Islet precursor cell (in vitro differentiated cells): ENCODE data around the gene RFC4.

ENCODE experiments used
- DNase-seq: peaks from one replicate; pipeline ENCODE4 v3.0.0-alpha.2; 2018

RFC4 gene, protein sequence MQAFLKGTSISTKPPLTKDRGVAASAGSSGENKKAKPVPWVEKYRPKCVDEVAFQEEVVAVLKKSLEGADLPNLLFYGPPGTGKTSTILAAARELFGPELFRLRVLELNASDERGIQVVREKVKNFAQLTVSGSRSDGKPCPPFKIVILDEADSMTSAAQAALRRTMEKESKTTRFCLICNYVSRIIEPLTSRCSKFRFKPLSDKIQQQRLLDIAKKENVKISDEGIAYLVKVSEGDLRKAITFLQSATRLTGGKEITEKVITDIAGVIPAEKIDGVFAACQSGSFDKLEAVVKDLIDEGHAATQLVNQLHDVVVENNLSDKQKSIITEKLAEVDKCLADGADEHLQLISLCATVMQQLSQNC

DNA sequence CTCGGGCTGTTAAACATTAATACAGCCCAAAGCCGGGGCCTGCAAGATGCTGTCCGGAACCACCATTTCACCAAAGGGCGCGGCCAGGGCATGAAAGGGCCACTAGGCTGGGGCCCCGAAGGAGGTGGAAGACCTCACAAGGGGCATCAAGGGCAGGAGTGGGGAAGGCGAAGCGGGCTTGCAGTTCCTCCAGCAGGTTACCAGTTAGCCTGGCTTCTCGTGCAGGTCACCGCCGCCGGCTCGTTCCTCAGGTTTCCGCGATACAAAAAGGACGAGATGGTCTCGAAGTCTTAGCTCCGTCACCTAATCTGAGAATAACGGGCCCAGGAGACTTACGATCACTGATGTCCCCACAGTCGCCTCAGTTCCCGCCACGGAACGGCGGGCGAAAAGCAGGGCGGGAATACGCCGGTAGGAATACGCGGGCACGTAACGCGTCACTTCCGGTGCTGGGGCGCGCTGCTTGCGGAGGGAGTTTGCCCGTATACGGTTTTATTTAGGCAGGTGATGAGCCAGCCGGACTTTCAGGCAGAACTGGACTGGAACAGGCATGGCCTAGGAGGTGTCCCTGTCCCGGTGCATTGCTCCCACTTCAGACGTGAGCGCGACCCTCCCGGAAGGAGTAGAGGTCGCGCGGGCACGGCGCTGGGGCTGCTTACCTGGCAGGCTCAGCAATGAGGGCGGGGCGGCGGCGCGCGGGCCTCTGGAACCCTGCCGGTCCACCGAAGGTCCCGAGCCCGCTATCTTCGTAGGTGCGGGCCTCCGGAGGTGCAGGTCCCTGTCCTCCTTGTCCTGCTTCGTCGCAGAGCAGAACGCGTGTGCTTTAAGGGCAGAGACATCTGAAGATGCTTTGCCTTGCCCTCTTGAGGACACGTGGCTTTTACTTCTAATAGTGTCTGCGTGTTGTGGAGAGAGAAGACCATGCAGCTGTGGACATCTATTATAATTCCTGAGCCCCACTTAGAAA is at the start of gene RFC4:
Gene RFC4, minus strand, starts transcription at position 394 of the 967 bp plus-strand sequence. CDS start 1,769 bp downstream, outside the sequence.
- DNase-seq, result peak; percentile 88

DNA sequence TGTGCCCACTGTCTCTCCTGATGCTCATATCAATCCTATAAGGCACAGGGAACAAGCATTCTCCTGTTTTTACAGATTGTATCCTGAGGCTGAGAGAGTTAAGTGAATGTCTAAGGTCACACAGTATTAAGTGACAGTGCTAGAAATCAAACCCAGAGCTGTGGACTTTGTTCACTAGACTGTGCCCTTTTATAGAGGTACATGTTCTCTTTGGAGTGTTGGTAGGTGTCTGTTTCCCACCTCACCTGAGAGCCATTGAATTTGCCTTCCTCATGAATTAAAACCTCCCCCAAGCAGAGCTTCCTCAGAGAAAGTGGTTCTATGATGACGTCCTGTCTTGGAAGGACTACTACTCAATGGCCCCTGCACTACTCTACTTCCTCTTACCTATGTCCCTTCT is 48.7 kb upstream of the RFC4 start:
- peak; percentile 12 for DNase-seq

DNA sequence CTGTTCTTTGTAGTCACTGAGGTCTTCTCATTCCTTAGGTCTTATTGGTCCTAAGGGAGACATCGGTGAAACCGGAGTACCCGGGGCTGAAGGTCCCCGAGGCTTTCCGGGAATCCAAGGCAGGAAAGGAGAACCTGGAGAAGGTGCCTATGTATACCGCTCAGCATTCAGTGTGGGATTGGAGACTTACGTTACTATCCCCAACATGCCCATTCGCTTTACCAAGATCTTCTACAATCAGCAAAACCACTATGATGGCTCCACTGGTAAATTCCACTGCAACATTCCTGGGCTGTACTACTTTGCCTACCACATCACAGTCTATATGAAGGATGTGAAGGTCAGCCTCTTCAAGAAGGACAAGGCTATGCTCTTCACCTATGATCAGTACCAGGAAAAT is 47.9 kb upstream of the RFC4 start:
- DNase-seq, result peak; percentile 18

DNA sequence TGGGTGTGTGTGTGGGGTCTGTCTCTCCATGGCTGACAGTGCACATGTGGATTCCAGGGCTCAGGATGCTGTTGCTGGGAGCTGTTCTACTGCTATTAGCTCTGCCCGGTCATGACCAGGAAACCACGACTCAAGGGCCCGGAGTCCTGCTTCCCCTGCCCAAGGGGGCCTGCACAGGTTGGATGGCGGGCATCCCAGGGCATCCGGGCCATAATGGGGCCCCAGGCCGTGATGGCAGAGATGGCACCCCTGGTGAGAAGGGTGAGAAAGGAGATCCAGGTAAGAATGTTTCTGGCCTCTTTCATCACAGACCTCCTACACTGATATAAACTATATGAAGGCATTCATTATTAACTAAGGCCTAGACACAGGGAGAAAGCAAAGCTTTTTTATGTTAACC is 46.7 kb upstream of the RFC4 start:
- DNase-seq, result peak; percentile 38

DNA sequence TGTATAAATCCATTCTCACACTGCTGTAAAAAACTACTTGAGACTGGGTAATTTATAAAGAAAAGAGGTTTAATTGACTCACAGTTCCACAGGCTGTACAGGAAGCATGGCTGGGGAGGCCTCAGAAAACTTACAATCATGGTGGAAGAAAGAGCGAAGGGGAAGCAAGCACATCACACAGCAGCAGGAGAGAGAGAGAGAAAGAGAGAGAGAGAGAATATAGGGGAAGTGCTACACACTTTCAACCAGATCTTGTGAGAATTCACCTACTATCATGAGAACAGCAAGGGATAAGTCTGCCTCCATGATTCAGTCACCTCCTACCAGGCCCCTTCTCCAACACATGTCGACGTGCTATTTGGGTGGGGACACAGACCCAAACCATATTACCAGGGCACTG is 45.6 kb upstream of the RFC4 start:
- DNase-seq, result peak; percentile 27

DNA sequence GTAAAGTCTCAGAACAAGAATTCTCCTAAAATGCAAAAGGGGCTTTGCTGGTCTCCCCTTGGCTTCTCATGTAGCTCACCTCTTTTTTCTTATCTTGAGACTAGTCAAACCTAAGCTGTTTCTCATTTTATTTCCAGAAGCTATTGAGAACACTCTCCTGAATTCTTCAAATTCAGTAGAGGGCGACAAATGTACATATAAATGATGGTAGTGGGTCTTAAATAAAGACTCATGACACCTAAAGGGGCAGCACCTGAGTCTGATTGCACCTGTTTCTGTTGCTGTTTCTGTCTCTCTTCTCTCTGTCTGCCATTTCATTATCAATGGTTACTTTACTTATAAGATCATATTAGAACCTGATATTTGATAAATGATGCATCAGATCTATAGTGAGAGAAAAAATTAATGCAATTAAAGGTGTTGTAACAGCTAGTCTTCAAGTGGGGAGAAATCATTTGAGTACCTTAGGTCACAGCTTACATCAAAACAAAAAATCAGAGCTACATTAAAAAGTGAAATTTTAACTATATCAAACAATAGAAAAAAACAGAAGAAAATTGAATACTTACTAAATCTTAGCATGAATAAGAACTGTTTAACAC is 43.2 kb upstream of the RFC4 start:
- peak; percentile 12 for DNase-seq

DNA sequence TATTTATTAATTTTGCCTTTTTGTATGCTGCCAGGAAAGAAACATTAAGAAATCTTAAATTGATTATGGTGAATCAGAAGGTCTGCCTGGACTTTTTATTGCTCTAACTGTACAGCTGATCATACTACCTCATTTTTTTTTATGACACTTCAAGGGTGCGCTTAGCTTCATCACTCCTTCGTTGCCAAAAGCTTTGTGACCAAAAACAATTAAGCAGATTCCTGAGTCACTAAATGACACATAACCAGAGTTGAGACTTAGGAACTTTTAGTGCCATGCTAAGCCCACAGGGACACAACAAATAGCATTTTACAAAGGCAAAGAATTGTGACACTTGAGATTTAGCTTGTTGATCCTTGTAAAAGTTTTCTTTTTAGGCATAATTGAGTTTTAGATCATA is 41.2 kb upstream of the RFC4 start:
- DNase-seq, result peak; percentile 3

DNA sequence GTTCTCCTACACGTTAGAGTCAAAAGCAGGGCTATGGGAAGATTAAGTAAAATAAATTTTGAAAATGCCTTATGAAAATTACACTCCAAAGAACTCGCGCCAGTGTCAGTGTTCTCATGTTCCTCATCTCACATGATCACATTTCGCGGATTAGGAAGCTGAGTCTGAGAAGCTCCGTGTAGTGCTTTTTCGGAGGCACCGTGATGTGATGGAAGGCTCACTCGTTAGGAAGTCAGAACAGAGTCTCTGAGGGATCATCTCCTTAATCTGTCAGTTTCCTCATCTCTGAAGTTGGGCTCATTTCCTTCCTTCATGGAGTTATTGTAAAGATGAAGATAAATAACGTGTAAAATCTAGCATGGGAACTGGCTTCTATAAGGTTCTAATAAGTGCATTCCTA is 39.5 kb upstream of the RFC4 start:
- peak; percentile 4 for DNase-seq

DNA sequence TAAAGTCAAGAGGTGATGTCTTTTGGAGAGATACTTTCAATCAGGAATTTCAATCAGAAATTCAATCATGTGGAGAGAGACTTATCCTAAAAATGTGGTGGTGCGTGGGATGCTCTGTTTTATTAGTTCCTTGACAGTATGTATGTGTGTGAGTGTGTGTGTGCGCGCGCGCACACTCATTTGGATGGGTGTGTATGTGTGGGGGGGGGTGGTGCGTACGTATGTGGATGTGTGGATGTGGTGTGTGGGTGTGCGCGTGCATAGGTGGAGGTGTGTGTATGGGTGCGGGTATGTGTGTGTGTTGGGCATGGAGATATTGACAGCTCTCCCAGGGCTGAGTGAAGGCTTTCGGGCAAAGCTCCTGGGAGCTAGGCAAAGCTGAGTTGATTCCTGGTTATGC is 38.6 kb upstream of the RFC4 start:
- DNase-seq, result peak; percentile 29

DNA sequence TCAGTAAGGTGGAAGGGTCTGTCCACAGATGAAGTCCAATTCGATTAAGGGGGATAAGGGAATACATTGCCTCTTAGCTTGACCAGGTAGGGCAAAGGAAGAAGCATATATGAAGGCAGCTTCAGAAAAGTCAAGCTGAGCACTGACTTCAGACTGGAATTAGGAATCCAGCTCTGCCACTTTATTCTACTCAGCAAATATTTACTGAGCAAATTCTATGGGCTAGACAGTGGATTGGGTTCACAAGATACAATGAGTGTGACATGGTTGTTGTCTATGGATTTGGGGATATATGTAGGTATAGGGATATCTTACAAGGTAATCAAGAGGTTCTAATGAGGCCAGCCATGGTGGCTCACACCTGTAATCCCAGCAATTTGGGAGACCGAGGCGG is 36.8 kb upstream of the RFC4 start:
- DNase-seq, result no peak

DNA sequence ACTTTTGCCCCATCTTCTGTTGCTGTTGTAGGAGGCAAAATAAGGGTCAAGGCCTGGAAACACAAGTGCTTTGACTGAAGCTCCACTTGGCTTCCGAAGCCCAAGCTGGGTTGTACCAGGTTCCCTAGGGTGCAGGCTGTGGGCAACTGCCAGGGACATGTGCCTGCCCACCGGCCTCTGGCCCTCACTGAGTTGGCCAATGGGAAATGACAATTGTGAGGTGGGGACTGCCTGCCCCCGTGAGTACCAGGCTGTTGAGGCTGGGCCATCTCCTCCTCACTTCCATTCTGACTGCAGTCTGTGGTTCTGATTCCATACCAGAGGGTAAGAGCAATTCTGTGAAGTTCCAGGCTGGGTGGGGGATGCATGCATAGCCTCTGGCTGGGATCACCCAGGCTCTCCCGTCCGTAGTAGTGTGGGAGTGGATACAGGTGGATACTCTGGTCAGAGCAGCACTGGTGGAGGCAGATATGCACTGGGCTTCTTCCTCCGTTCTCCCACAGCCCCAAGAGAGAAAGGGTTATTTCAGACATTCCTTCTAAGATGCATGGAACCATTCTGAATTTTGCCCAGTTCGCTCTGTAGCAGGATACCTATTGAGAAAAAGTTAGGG is 36.2 kb upstream of the RFC4 start, which contains the start of gene ADIPOQ:
Gene ADIPOQ, plus strand, starts transcription at position 285 of the 613 bp plus-strand sequence. CDS start 10,349 bp downstream, outside the sequence.
- peak; percentile 45 for DNase-seq

DNA sequence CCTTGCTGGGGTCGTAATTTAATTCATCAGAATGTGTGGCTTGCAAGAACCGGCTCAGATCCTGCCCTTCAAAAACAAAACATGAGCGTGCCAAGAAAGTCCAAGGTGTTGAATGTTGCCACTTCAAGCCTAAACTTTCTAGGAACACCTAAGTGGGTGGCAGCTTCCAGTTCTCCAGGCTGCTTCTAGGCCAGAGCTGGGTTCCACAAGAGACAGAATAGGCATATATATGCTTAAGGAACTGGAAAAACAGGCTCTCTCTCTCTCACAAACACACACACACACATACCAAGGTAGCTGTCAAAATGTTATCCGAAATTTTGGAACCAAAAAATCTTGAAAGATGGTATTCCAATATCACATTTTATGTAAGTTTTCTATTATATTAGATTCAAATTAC is 35.3 kb upstream of the RFC4 start:
- DNase-seq, result peak; percentile 43

DNA sequence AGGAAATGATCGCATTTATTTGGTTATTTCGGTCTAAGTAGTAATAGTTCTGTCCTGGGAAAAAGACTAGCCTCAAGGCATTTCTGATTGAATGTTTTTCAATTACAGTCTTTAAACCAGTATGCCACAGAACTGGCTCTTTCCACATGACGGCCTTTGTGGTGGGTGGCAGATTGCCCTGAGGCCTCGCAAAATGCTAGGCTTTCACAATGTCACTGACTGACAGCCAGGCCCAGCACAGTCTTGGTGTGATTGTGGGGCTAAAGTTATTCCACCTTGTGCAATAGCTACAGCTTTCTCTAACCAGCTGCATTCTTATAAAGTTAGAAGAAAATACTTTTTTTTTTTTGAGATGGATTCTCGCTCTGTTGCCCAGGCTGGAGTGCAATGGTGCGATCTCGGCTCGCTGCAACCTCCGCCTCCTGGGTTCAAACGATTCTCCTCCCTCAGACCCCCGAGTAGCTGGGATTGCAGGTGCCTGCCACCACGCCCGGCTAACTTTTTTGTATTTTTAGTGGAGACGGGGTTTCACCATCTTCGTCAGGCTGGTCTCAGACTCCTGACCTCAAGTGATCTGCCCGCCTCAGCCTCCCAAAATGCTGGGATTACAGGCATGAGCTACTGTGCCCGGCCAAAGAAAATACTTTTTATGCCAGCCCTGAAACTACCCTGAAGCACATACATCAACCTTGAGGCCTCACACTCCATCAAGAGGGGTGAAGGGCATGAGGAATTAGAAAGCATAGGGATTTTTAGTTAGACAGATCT is 33.8 kb upstream of the RFC4 start:
- peak; percentile 76 for DNase-seq

DNA sequence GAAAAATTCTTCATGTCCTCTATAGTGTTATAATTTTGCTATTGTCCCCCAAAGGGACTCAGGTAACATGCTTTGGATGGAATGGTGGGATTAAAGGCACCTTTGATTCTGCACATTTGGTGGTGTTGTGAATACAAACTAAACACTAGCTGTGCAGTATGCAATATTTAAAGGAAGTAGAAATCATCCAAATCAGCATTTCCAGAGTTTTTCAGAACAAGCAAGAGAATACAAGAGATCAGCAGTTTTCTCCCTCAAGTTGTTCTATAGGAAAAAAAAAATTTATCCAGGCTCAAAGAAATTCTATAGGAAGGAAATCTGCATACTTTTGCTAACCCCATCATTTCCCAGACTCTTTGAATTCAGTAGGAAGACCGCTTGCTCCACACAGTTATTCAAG is 26.0 kb upstream of the RFC4 start:
- no peak for DNase-seq

DNA sequence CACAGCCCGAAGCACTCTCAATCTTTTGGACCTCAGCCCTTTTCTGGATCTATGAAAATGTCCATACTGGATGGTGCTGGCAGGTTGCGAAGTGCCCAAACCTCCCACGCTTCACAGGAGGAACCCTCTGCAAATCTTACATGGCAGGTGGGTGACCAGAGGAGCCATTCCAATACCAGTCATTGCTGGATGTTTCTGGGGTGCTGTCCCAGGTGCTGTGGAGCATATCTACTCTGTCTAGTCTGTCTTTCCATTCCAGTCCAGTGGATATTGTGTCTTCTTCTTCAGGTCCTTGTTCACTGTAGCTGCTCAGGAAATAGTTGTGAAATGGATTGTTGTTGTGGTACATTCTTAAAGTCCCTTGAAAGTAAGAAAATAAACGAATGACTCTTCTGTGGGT is 25.5 kb upstream of the RFC4 start:
- DNase-seq, result peak; percentile 30

DNA sequence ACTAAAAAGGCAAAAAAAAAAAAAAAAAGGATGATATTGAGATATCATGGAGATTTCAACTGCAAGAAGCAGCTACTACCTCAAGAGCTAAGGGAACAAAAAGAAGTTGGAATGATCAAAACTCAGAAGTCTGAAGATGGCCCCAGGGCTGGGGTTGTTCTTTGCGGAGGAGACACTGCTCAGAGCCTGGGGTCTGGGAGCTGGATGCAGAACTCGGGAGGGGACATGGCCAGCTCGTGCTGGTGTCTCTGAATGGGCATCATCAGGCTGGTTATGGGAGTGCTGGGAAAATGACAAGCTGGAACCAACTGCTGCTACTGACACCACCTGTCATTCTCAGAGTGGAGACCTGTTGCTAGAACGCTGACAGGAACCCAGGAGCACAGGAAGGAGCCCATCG is 22.1 kb upstream of the RFC4 start:
- DNase-seq, result no peak

DNA sequence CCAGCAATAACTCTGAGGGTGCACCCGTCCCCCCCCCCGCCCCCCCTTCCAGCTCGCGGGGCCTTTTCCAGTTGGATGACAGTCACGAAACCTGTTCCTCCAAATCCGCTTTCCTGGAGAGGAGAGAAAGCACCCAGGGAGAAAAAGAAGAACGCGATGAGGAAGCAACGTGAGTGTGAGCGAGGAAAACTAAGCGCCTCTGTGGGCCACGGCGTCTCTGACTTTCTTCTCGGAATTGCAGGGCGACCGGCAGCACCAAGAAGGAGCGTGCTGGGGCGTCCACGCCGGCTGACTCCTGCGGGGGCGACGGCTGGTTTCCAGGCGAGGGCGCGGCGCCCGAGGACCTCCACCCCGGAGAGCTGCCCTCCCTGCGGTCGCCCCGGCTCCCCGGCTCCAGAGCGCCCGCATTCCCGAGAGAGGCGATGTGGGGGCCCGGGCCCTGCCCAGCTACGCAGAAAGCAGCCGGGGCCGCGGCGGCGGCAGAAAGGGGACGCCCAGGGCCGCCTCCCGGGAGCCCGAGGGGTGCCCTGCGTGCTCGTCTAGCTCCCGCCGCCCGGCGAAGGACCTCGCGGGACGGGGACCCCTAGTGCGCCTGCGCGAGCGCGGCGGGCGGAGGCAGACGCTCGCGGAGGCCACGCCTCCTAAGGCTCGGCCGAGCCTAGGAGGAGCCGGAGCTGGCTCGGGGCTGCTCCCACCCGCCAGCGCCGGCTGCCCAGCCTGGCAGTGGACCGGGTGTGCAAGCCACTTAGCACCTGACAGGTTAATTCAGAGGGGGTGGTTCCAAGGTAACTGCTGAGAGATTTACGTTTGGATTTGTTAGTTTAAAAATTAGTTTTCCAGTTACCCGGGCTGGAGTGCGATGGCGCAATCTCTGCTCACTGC is 20.9 kb upstream of the RFC4 start:
- peak; percentile 87 for DNase-seq

DNA sequence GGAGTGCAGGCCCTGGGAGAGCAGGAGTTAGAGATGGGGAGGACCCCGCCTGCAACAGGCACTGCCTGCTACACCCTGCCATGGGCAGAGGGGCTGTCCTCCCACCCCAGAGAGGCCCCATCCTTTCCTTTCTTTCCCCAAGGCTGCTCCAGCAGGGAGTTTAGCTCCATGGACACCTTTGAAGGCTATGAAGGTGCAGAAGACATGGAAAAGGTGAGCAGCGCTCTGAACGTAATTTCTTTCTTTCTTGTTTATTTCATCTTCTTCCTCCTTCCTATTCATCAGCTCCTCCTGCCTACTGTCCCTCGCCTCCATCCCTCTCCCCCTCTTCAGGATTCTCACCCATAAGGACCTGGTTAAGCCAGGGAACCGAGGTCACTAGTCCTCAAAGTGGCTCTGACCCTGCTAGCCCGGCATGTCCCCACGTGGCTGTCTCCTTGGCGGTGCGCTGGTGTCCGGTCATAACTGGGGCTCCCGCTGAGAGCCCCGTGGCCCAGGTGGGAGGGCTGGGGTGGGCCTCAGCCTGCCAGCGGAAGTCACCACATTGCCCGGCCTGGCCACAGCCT is 20.2 kb upstream of the RFC4 start:
- no peak for DNase-seq

DNA sequence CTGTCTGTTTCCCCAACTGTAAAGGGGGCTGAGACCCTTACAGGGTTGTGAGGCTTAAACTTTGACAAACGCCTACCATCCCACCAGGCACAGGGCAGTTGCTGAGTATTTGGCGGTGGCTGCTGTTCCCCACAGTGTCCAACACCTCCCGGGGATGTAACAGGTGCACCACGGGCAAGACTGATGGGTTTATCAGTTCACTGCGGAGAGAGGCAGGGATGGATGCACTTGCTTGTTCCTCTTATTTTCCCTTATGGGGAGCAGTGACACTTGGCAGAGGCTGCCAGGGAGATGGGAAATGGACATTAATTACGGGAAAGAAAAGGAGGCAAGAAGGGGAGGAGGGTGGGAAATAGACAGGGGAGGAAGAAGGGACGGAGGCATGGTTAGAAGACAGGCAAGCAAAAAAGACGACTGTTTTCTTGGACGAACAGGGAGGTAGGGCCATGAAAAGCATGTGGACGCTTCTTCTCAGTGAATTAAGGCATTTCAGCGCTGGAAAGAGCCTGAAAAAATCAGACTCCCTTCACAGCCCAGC is 19.7 kb upstream of the RFC4 start:
- DNase-seq, result peak; percentile 44

DNA sequence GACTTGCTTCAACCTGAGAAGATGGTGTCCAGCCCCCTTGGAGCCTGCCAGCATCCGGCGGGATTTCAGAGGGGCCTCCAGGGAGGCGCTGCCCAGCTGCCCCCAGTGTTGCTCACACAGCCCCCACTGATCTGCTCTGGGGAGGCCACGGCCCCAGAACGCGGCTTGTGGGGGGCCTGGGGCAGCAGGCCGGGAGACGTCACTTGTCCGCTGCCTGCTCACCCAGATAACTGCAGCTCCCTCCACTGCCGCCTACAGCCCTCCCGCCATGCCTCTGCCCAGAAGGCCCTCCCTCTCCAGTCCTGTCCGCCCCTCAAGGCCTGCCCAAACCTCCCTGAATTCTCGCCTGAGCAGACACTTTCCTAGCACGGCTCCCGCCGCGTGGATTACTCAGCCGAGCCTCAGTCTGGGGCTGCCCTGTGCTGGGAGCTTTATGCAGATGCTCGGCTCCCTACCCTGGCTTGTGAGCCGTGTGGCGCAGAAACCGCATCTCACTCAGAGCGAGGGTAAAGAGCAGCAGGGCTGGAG is 19.1 kb upstream of the RFC4 start:
- DNase-seq, result peak; percentile 94
